ENCODE measurements around the gene TBC1D8.

TBC1D8 gene

GRCh38 chr2:100990650-100991403, 160.4 kb downstream of the TBC1D8 start:
- no peak overlapping the region for H3K4me3 ChIP-seq (ENCODE audit: low read depth, low read length)
- no peaks in the 10 kb centered on the region for H3K9me3 ChIP-seq (ENCODE audit: control insufficient read depth, insufficient read depth, low read length)
- no peaks in the 10 kb centered on the region for H3K27me3 ChIP-seq (ENCODE audit: control insufficient read depth, insufficient read depth, low read length)
- H3K4me1 ChIP-seq (ENCODE audit: control insufficient read depth, insufficient read depth, low read length), result peaks cover 4% of the 10 kb centered on the region; the same call in 1 of the 2 replicates
- no peaks in the 10 kb centered on the region for H3K36me3 ChIP-seq (ENCODE audit: control insufficient read depth, insufficient read depth, low read length)
- no peak overlapping the region for H3K27ac ChIP-seq (ENCODE audit: low read depth, low read length)
- H3K9ac ChIP-seq (ENCODE audit: low read depth, low read length), result no peak overlapping the region

- no peaks in the 10 kb centered on the region for H3K27me3 ChIP-seq (ENCODE audit: control insufficient read depth, insufficient read depth, low read length)
- no peak overlapping the region for H3K27ac ChIP-seq (ENCODE audit: low read depth, low read length)
- peaks cover 4% of the 10 kb centered on the region; the same call in 1 of the 2 replicates for H3K4me1 ChIP-seq (ENCODE audit: control insufficient read depth, insufficient read depth, low read length)
- H3K36me3 ChIP-seq (ENCODE audit: control insufficient read depth, insufficient read depth, low read length), result no peaks in the 10 kb centered on the region
- H3K9ac ChIP-seq (ENCODE audit: low read depth, low read length), result no peak overlapping the region
- H3K4me3 ChIP-seq (ENCODE audit: low read depth, low read length), result no peak overlapping the region
- H3K9me3 ChIP-seq (ENCODE audit: control insufficient read depth, insufficient read depth, low read length), result no peaks in the 10 kb centered on the region
Measured at GRCh38 chr2:100990166-100990565, 161.0 kb downstream of the TBC1D8 start.

- Histone ChIP-seq H3K4me3 (ENCODE audit: low read depth, low read length) (no peak overlapping the region), H3K4me1 (ENCODE audit: control insufficient read depth, insufficient read depth, low read length) (peaks cover 4% of the 10 kb centered on the region; the same call in 1 of the 2 replicates), H3K27me3 (ENCODE audit: control insufficient read depth, insufficient read depth, low read length) (no peaks in the 10 kb centered on the region), H3K27ac (ENCODE audit: low read depth, low read length) (no peak overlapping the region), H3K36me3 (ENCODE audit: control insufficient read depth, insufficient read depth, low read length) (no peaks in the 10 kb centered on the region), H3K9me3 (ENCODE audit: control insufficient read depth, insufficient read depth, low read length) (no peaks in the 10 kb centered on the region), H3K9ac (ENCODE audit: low read depth, low read length) (no peak overlapping the region)
Measured at GRCh38 chr2:100989666-100990065, 161.5 kb downstream of the TBC1D8 start.

GRCh38 chr2:100988630-100989417, 162.4 kb downstream of the TBC1D8 start:
- Histone ChIP-seq H3K27ac (ENCODE audit: low read depth, low read length) (no peak overlapping the region), H3K4me1 (ENCODE audit: control insufficient read depth, insufficient read depth, low read length) (peaks cover 4% of the 10 kb centered on the region; the same call in 1 of the 2 replicates), H3K9me3 (ENCODE audit: control insufficient read depth, insufficient read depth, low read length) (no peaks in the 10 kb centered on the region), H3K36me3 (ENCODE audit: control insufficient read depth, insufficient read depth, low read length) (no peaks in the 10 kb centered on the region), H3K27me3 (ENCODE audit: control insufficient read depth, insufficient read depth, low read length) (no peaks in the 10 kb centered on the region), H3K4me3 (ENCODE audit: low read depth, low read length) (no peak overlapping the region), H3K9ac (ENCODE audit: low read depth, low read length) (no peak overlapping the region)

- Histone ChIP-seq H3K4me3 (ENCODE audit: low read depth, low read length) (no peak overlapping the region), H3K27ac (ENCODE audit: low read depth, low read length) (no peak overlapping the region), H3K27me3 (ENCODE audit: control insufficient read depth, insufficient read depth, low read length) (no peaks in the 10 kb centered on the region), H3K9ac (ENCODE audit: low read depth, low read length) (no peak overlapping the region), H3K4me1 (ENCODE audit: control insufficient read depth, insufficient read depth, low read length) (peaks cover 4% of the 10 kb centered on the region; the same call in 1 of the 2 replicates), H3K36me3 (ENCODE audit: control insufficient read depth, insufficient read depth, low read length) (no peaks in the 10 kb centered on the region), H3K9me3 (ENCODE audit: control insufficient read depth, insufficient read depth, low read length) (no peaks in the 10 kb centered on the region)
Measured at GRCh38 chr2:100987974-100988373, 163.2 kb downstream of the TBC1D8 start.

- H3K36me3 ChIP-seq (ENCODE audit: control insufficient read depth, insufficient read depth, low read length), result no peaks in the 10 kb centered on the region
Measured at GRCh38 chr2:100987536-100987935, 163.6 kb downstream of the TBC1D8 start.

GRCh38 chr2:100986157-100986556, 165.0 kb downstream of the TBC1D8 start:
- Histone ChIP-seq H3K27ac (ENCODE audit: low read depth, low read length) (no peak overlapping the region), H3K27me3 (ENCODE audit: control insufficient read depth, insufficient read depth, low read length) (no peaks in the 10 kb centered on the region)

More at GRCh38 chr2:100987536-100987935, 163.6 kb downstream of the TBC1D8 start:
- no peaks in the 10 kb centered on the region for H3K9me3 ChIP-seq (ENCODE audit: control insufficient read depth, insufficient read depth, low read length)
- H3K4me1 ChIP-seq (ENCODE audit: control insufficient read depth, insufficient read depth, low read length), result peaks cover 4% of the 10 kb centered on the region; the same call in 1 of the 2 replicates
- no peak overlapping the region for H3K4me3 ChIP-seq (ENCODE audit: low read depth, low read length)
- H3K9ac ChIP-seq (ENCODE audit: low read depth, low read length), result no peak overlapping the region
- H3K27ac ChIP-seq (ENCODE audit: low read depth, low read length), result no peak overlapping the region
- H3K27me3 ChIP-seq (ENCODE audit: control insufficient read depth, insufficient read depth, low read length), result no peaks in the 10 kb centered on the region

GRCh38 chr2:100984892-100985307, 166.3 kb downstream of the TBC1D8 start:
- Histone ChIP-seq H3K27me3 (ENCODE audit: control insufficient read depth, insufficient read depth, low read length) (no peaks in the 10 kb centered on the region), H3K4me1 (ENCODE audit: control insufficient read depth, insufficient read depth, low read length) (0 out of 2 replicates have a peak, but pooled peaks cover 6% of the 10 kb centered on the region), H3K27ac (ENCODE audit: low read depth, low read length) (no peak overlapping the region), H3K4me3 (ENCODE audit: low read depth, low read length) (no peak overlapping the region), H3K9ac (ENCODE audit: low read depth, low read length) (no peak overlapping the region), H3K36me3 (ENCODE audit: control insufficient read depth, insufficient read depth, low read length) (no peaks in the 10 kb centered on the region), H3K9me3 (ENCODE audit: control insufficient read depth, insufficient read depth, low read length) (no peaks in the 10 kb centered on the region)

More at GRCh38 chr2:100986157-100986556, 165.0 kb downstream of the TBC1D8 start:
- no peaks in the 10 kb centered on the region for H3K9me3 ChIP-seq (ENCODE audit: control insufficient read depth, insufficient read depth, low read length)
- H3K4me1 ChIP-seq (ENCODE audit: control insufficient read depth, insufficient read depth, low read length), result peaks cover 9% of the 10 kb centered on the region; the same call in 1 of the 2 replicates
- H3K9ac ChIP-seq (ENCODE audit: low read depth, low read length), result no peak overlapping the region
- no peaks in the 10 kb centered on the region for H3K36me3 ChIP-seq (ENCODE audit: control insufficient read depth, insufficient read depth, low read length)
- no peak overlapping the region for H3K4me3 ChIP-seq (ENCODE audit: low read depth, low read length)

GRCh38 chr2:100983684-100984310, 167.4 kb downstream of the TBC1D8 start:
- 0 out of 2 replicates have a peak, but pooled peaks cover 6% of the 10 kb centered on the region for H3K4me1 ChIP-seq (ENCODE audit: control insufficient read depth, insufficient read depth, low read length)
- no peak overlapping the region for H3K27ac ChIP-seq (ENCODE audit: low read depth, low read length)
- no peaks in the 10 kb centered on the region for H3K27me3 ChIP-seq (ENCODE audit: control insufficient read depth, insufficient read depth, low read length)
- H3K36me3 ChIP-seq (ENCODE audit: control insufficient read depth, insufficient read depth, low read length), result no peaks in the 10 kb centered on the region
- H3K4me3 ChIP-seq (ENCODE audit: low read depth, low read length), result no peak overlapping the region
- H3K9me3 ChIP-seq (ENCODE audit: control insufficient read depth, insufficient read depth, low read length), result no peaks in the 10 kb centered on the region
- no peak overlapping the region for H3K9ac ChIP-seq (ENCODE audit: low read depth, low read length)

GRCh38 chr2:100983201-100983600, 168.0 kb downstream of the TBC1D8 start:
- H3K4me3 ChIP-seq (ENCODE audit: low read depth, low read length), result no peak overlapping the region
- H3K27me3 ChIP-seq (ENCODE audit: control insufficient read depth, insufficient read depth, low read length), result no peaks in the 10 kb centered on the region
- no peaks in the 10 kb centered on the region for H3K36me3 ChIP-seq (ENCODE audit: control insufficient read depth, insufficient read depth, low read length)
- no peaks in the 10 kb centered on the region for H3K9me3 ChIP-seq (ENCODE audit: control insufficient read depth, insufficient read depth, low read length)
- no peak overlapping the region for H3K27ac ChIP-seq (ENCODE audit: low read depth, low read length)
- no peak overlapping the region for H3K9ac ChIP-seq (ENCODE audit: low read depth, low read length)
- H3K4me1 ChIP-seq (ENCODE audit: control insufficient read depth, insufficient read depth, low read length), result 0 out of 2 replicates have a peak, but pooled peaks cover 6% of the 10 kb centered on the region

Data from HUES48 (cell line).